CD4-positive, alpha-beta T cell treated with Interleukin-4 for 4 hours (primary cell): ENCODE measurements around the gene STX2.

Experiments
- DNase-seq: peaks from one replicate; pipeline ENCODE4 v3.0.0-alpha.2; 2020

STX2 gene

GRCh38 chr12:130829391-130830245, 9.4 kb downstream of the STX2 start:
- DNase-seq, result no peak

GRCh38 chr12:130828895-130829294, 10.2 kb downstream of the STX2 start:
- DNase-seq, result no peak

GRCh38 chr12:130827432-130827831, 11.6 kb downstream of the STX2 start:
- DNase-seq, result no peak

- peak; percentile 46 for DNase-seq
Measured at GRCh38 chr12:130826151-130826801, 12.8 kb downstream of the STX2 start.

- no peak for DNase-seq
Measured at GRCh38 chr12:130825771-130826150, 13.3 kb downstream of the STX2 start.

- DNase-seq, result no peak
Measured at GRCh38 chr12:130819681-130820080, 19.4 kb downstream of the STX2 start.

GRCh38 chr12:130818635-130819576, 20.1 kb downstream of the STX2 start:
- peak; percentile 59 for DNase-seq

- no peak for DNase-seq
Measured at GRCh38 chr12:130818272-130818634, 20.8 kb downstream of the STX2 start.

- DNase-seq, result no peak
Measured at GRCh38 chr12:130817804-130818203, 21.2 kb downstream of the STX2 start.

- DNase-seq, result no peak
Measured at GRCh38 chr12:130816097-130816496, 23.0 kb downstream of the STX2 start.

GRCh38 chr12:130815028-130815741, 23.9 kb downstream of the STX2 start:
- no peak for DNase-seq

- no peak for DNase-seq
Measured at GRCh38 chr12:130813949-130814348, 25.1 kb downstream of the STX2 start.

GRCh38 chr12:130813436-130813835, 25.6 kb downstream of the STX2 start:
- no peak for DNase-seq

- DNase-seq, result no peak
Measured at GRCh38 chr12:130809791-130810190, 29.3 kb downstream of the STX2 start.

GRCh38 chr12:130807309-130807708, 31.7 kb downstream of the STX2 start:
- no peak for DNase-seq

- no peak for DNase-seq
Measured at GRCh38 chr12:130806574-130806973, 32.5 kb downstream of the STX2 start.

- no peak for DNase-seq
Measured at GRCh38 chr12:130805635-130806034, 33.4 kb downstream of the STX2 start.

GRCh38 chr12:130804216-130804615, 34.8 kb downstream of the STX2 start:
- DNase-seq, result no peak

GRCh38 chr12:130803702-130804101, 35.3 kb downstream of the STX2 start:
- no peak for DNase-seq

- DNase-seq, result no peak
Measured at GRCh38 chr12:130800312-130800711, 38.7 kb downstream of the STX2 start.

GRCh38 chr12:130799051-130799450, 40.0 kb downstream of the STX2 start:
- DNase-seq, result no peak

GRCh38 chr12:130796985-130797686, 41.9 kb downstream of the STX2 start:
- peak; percentile 64 for DNase-seq
